H9 (cell line): ENCODE measurements around the gene ATP5MC2. TPM values are rescaled to one million over a fixed set of nuclear protein-coding genes. Genes with fewer than 3 reads are reported as not detected.

Experiments used
- DNase-seq: peaks from one replicate; pipeline ENCODE4 v3.0.0-alpha.2; 2017
- H2AFZ ChIP-seq: one replicate; pipeline ENCODE4 v1.6.1; 2013; ENCODE audit warnings: mild to moderate bottlenecking, low read length, control low read depth, moderate library complexity
- H2AK5ac ChIP-seq: 2 replicates; pipeline ENCODE4 v1.6.1; 2013; ENCODE audit warnings: low read length, control low read depth, mixed read lengths; ENCODE audit not compliant: insufficient read length
- H2BK120ac ChIP-seq: one replicate; pipeline ENCODE4 v1.6.1; 2013; ENCODE audit warnings: low read depth, mild to moderate bottlenecking, low read length, control low read depth, inconsistent platforms; ENCODE audit not compliant: poor library complexity, severe bottlenecking
- H2BK12ac ChIP-seq: 2 replicates; pipeline ENCODE4 v1.6.1; 2013; ENCODE audit warnings: low read length, control low read depth, mixed read lengths, low read depth; ENCODE audit not compliant: insufficient read length
- H2BK15ac ChIP-seq: 2 replicates; pipeline ENCODE4 v1.6.1; 2013; ENCODE audit warnings: low read depth, low read length, control low read depth
- H2BK20ac ChIP-seq: one replicate; pipeline ENCODE4 v1.6.1; 2013; ENCODE audit warnings: low read depth, mild to moderate bottlenecking, low read length, control low read depth, inconsistent platforms; ENCODE audit not compliant: poor library complexity, severe bottlenecking
- H2BK5ac ChIP-seq: 2 replicates; pipeline ENCODE4 v1.6.1; 2013; ENCODE audit warnings: low read length, control low read depth, mixed read lengths; ENCODE audit not compliant: insufficient read length
- H3K14ac ChIP-seq: 2 replicates; pipeline ENCODE4 v1.6.1; 2013; ENCODE audit warnings: low read length, control low read depth; ENCODE audit not compliant: insufficient read depth
- H3K18ac ChIP-seq: 2 replicates; pipeline ENCODE4 v1.6.1; 2013; ENCODE audit warnings: low read depth, mild to moderate bottlenecking, mixed read lengths, low read length, control low read depth; ENCODE audit not compliant: insufficient read length
- H3K23ac ChIP-seq: 2 replicates; pipeline ENCODE4 v1.6.1; 2013; ENCODE audit warnings: low read length, control low read depth, mixed read lengths, low read depth; ENCODE audit not compliant: insufficient read length
- H3K23me2 ChIP-seq: 2 replicates; pipeline ENCODE4 v1.6.1; 2013; ENCODE audit warnings: low read depth, mild to moderate bottlenecking, mixed read lengths, low read length, control low read depth; ENCODE audit not compliant: insufficient read length, poor library complexity, severe bottlenecking
- H3K27ac ChIP-seq: 2 replicates; pipeline ENCODE4 v1.5.1; 2013; ENCODE audit warnings: low read length, control low read depth, mixed read lengths, low read depth; ENCODE audit not compliant: insufficient read length
- H3K27me3 ChIP-seq: 2 replicates; pipeline ENCODE4 v1.6.1; 2013; ENCODE audit warnings: low read length, control low read depth, inconsistent platforms; ENCODE audit not compliant: insufficient read depth
- H3K4ac ChIP-seq: 2 replicates; pipeline ENCODE4 v1.6.1; 2013; ENCODE audit warnings: low read depth, mild to moderate bottlenecking, control low read depth, inconsistent platforms, low read length, moderate library complexity
- H3K4me1 ChIP-seq: 2 replicates; pipeline ENCODE4 v1.6.1; 2013; ENCODE audit warnings: low read length, control low read depth, inconsistent platforms; ENCODE audit not compliant: insufficient read depth
- H3K4me2 ChIP-seq: 2 replicates; pipeline ENCODE4 v1.6.1; 2013; ENCODE audit warnings: low read length, control low read depth, mixed read lengths; ENCODE audit not compliant: insufficient read length, insufficient read depth
- H3K56ac ChIP-seq: 2 replicates; pipeline ENCODE4 v1.6.1; 2013; ENCODE audit warnings: low read depth, mild to moderate bottlenecking, mixed read lengths, low read length, control low read depth; ENCODE audit not compliant: insufficient read length
- H3K79me1 ChIP-seq: 2 replicates; pipeline ENCODE4 v1.6.1; 2013; ENCODE audit warnings: low read depth, mild to moderate bottlenecking, moderate library complexity, low read length, control low read depth, inconsistent platforms; ENCODE audit not compliant: insufficient read depth, poor library complexity, severe bottlenecking
- H3K79me2 ChIP-seq: 2 replicates; pipeline ENCODE4 v1.6.1; 2013; ENCODE audit warnings: low read length, control low read depth, inconsistent platforms; ENCODE audit not compliant: insufficient read depth
- H3K9ac ChIP-seq: 2 replicates; pipeline ENCODE4 v1.6.1; 2013; ENCODE audit warnings: low read length, control low read depth, mixed read lengths; ENCODE audit not compliant: insufficient read length; ENCODE audit errors: extremely low read depth
- H3K9me3 ChIP-seq: one replicate; pipeline ENCODE4 v1.6.1; 2013; ENCODE audit warnings: low read depth, low read length, inconsistent platforms; ENCODE audit not compliant: control insufficient read depth
- H3T11ph ChIP-seq: one replicate; pipeline ENCODE4 v1.6.1; 2013; ENCODE audit warnings: mild to moderate bottlenecking, low read length, control low read depth, inconsistent platforms
- H4K20me1 ChIP-seq: one replicate; pipeline ENCODE4 v1.6.1; 2013; ENCODE audit not compliant: control insufficient read depth, insufficient read length, insufficient read depth
- H4K5ac ChIP-seq: 2 replicates; pipeline ENCODE4 v1.6.1; 2013; ENCODE audit warnings: low read depth, mild to moderate bottlenecking, mixed read lengths, low read length, control low read depth; ENCODE audit not compliant: insufficient read length
- H4K8ac ChIP-seq: replicated peaks from 2 replicates; pipeline ENCODE4 v1.6.1; 2013; ENCODE audit warnings: low read length, control low read depth, mixed read lengths, low read depth; ENCODE audit not compliant: insufficient read length
- H4K91ac ChIP-seq: 2 replicates; pipeline ENCODE4 v1.6.1; 2013; ENCODE audit warnings: low read depth, mild to moderate bottlenecking, moderate library complexity, mixed read lengths, low read length, control low read depth; ENCODE audit not compliant: insufficient read length
- H3K27ac Mint-ChIP-seq, 3 experiments: 2 replicates in 2 of 3; 3 replicates in 1 of 3; pipeline ENCODE4 v1.8.0; 2020 to 2021; ENCODE audit warnings: mixed read lengths in 3 of 3, mild to moderate bottlenecking in 1 of 3, moderate library complexity in 1 of 3
- H3K27me3 Mint-ChIP-seq: 2 replicates; pipeline ENCODE4 v1.8.0; 2021; ENCODE audit warnings: low read depth, mild to moderate bottlenecking, moderate library complexity, mixed read lengths
- H3K36me3 Mint-ChIP-seq, 3 experiments: 2 replicates in 2 of 3; 3 replicates in 1 of 3; pipeline ENCODE4 v1.8.0; 2020 to 2021; ENCODE audit warnings: low read depth in 3 of 3, mixed read lengths in 3 of 3; ENCODE audit not compliant: insufficient read depth in 1 of 3
- H3K4me1 Mint-ChIP-seq, 2 experiments: 2 replicates each; pipeline ENCODE4 v1.8.0; 2020; ENCODE audit warnings: mixed read lengths in 2 of 2
- H3K4me3 Mint-ChIP-seq, 2 experiments: 2 replicates in 1 of 2; 3 replicates in 1 of 2; pipeline ENCODE4 v1.8.0; 2020 to 2021; ENCODE audit warnings: mild to moderate bottlenecking in 2 of 2, mixed read lengths in 2 of 2, moderate library complexity in 1 of 2
- H3K9me3 Mint-ChIP-seq, 2 experiments: 2 replicates in 1 of 2; 3 replicates in 1 of 2; pipeline ENCODE4 v1.8.0; 2020; ENCODE audit warnings: mild to moderate bottlenecking in 2 of 2, mixed read lengths in 2 of 2, moderate library complexity in 1 of 2
- WGBS: extraction: QIAGEN DNeasy Blood & Tissue Kit; methylation state at CpG from one replicate; pipeline ENCODE4 v1.1.7; 2013; ENCODE audit warnings: missing lambda C conversion rate, low lambda C conversion rate, mixed read lengths; ENCODE audit not compliant: insufficient read length; ENCODE audit errors: extremely low coverage; 5-methylcytosine and 5-hydroxymethylcytosine counted together
- total RNA-seq: library from RNA; stranded (reverse); gene quantifications from 2 replicates; pipeline ENCODE4 v1.2.1, GENCODE V29; 2021
- TF ChIP-seq, protein P1 (sequence below): fragments of 200-600 bp; sonication (generic); conservative IDR thresholded peaks from 3 replicates; pipeline ENCODE4 v1.8.0; 2021; ENCODE audit warnings: antibody characterized with exemption, mild to moderate bottlenecking

The ATP5MC2 gene
- total RNA-seq, 1 experiment from 2014 or later = 379 TPM

DNA sequence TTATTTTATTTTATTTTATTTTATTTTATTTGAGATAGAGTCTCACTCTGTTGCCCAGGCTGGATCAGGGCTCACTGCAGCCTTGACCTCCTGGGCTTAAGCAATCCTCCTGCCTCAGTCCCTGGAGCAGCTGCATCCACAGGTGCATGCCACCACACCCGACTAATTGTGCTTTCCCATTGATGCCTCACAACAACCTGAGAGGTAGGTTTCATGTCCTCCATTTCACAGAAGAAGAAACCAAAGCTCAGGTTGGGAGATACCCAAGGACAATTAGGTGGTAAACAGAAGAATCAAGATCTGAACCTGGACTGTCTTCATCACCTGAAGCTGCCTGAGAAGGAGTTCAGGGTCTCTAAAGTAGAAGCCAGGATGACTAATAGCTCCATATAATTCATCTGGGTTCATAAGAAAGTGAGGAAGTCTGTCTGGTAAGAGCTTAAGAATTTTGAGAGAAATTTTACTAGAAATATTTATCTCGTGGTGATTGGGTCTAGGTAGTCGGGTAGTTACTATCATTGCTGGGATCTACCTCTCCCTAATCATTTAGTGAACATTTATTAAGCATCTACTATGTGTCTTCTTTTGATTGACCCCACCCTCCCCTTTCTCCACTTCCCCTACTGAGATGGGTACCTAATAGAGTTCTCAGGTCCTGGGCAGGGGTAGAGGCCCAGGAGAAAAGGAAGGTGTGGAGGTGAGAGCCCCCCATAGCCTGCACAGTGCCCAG is 23.2 kb upstream of the ATP5MC2 start:
- Histone ChIP-seq H2BK20ac (no peak overlapping the region), H3K23ac (no peak overlapping the region), H3K4ac (no peak overlapping the region), H3K79me2 (no peaks in the 10 kb centered on the region), H2BK12ac (no peak overlapping the region), H3T11ph (no peak overlapping the region), H3K4me2 (no peak overlapping the region), H3K18ac (no peak overlapping the region), H4K8ac (no peak overlapping the region), H4K91ac (no peak overlapping the region), H3K23me2 (peaks cover 17% of the 10 kb centered on the region), H3K9ac (no peak overlapping the region), H3K14ac (no peak overlapping the region), H4K5ac (no peak overlapping the region), H2BK5ac (no peak overlapping the region), H3K9me3 (no peaks in the 10 kb centered on the region), H2BK120ac (no peak overlapping the region), H3K79me1 (no peaks in the 10 kb centered on the region), H2AFZ (no peak overlapping the region), H2BK15ac (no peak overlapping the region), H4K20me1 (no peaks in the 10 kb centered on the region), H3K27me3 (peaks cover 4% of the 10 kb centered on the region; the same call in 1 of the 2 replicates), H3K27ac (no peak overlapping the region), H3K56ac (no peak overlapping the region), H3K4me1 (no peaks in the 10 kb centered on the region; the same call in 1 of the 2 replicates), H2AK5ac (no peak overlapping the region)
- Mint-ChIP-seq H3K27me3 (peaks cover 83% of the 10 kb centered on the region), H3K9me3 (peaks cover 0 to 3% of the 10 kb centered on the region in 2 experiments; a peak in 1 of 5 replicates), H3K4me3 (no peak overlapping the region), H3K4me1 (peaks cover 31 to 38% of the 10 kb centered on the region in 2 experiments), H3K27ac (no peak overlapping the region), H3K36me3 (no peaks in the 10 kb centered on the region)
- no CpG with 5 or more reads among the region's 3 CpGs for WGBS
- no peak for DNase-seq
- TF ChIP-seq, protein P1, sequence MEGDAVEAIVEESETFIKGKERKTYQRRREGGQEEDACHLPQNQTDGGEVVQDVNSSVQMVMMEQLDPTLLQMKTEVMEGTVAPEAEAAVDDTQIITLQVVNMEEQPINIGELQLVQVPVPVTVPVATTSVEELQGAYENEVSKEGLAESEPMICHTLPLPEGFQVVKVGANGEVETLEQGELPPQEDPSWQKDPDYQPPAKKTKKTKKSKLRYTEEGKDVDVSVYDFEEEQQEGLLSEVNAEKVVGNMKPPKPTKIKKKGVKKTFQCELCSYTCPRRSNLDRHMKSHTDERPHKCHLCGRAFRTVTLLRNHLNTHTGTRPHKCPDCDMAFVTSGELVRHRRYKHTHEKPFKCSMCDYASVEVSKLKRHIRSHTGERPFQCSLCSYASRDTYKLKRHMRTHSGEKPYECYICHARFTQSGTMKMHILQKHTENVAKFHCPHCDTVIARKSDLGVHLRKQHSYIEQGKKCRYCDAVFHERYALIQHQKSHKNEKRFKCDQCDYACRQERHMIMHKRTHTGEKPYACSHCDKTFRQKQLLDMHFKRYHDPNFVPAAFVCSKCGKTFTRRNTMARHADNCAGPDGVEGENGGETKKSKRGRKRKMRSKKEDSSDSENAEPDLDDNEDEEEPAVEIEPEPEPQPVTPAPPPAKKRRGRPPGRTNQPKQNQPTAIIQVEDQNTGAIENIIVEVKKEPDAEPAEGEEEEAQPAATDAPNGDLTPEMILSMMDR = no peak
